Activated CD8-positive, alpha-beta memory T cell treated with anti-CD3 and anti-CD28 coated beads, Interleukin-2, amount 10 ng/mL, durations not matched to agents 7 days and 5 days (primary cell): Measurements from ENCODE around the gene DIDO1. TPM values are rescaled to one million over a fixed set of nuclear protein-coding genes. Genes with fewer than 3 reads are reported as not detected.

Source experiments
- ATAC-seq: fragments of 150-1000 bp; cut with Tn5 transposase; one replicate; pipeline ENCODE4 v1.10.0; 2021; ENCODE audit warnings: moderate library complexity
- CTCF ChIA-PET: fragments of 350-600 bp; sonication (Branson Sonifier 250); formaldehyde crosslinking; loops from one replicate; lab custom pipeline; 2021; ENCODE audit warnings: antibody characterized with exemption; lab: Charles Lee
- DNase-seq: peaks from one replicate; pipeline ENCODE4 v3.0.0-alpha.2; 2020
- H3K27ac Mint-ChIP-seq: one replicate; pipeline ENCODE4 v1.8.0; 2021; ENCODE audit warnings: mild to moderate bottlenecking, mixed read lengths
- H3K27me3 Mint-ChIP-seq: one replicate; pipeline ENCODE4 v1.8.0; 2021; ENCODE audit warnings: mixed read lengths
- H3K36me3 Mint-ChIP-seq: one replicate; pipeline ENCODE4 v1.8.0; 2021; ENCODE audit warnings: mild to moderate bottlenecking, mixed read lengths
- H3K4me1 Mint-ChIP-seq: one replicate; pipeline ENCODE4 v1.8.0; 2021; ENCODE audit warnings: mixed read lengths
- H3K4me3 Mint-ChIP-seq: one replicate; pipeline ENCODE4 v1.8.0; 2021; ENCODE audit warnings: mild to moderate bottlenecking, moderate library complexity, mixed read lengths
- H3K9me3 Mint-ChIP-seq: one replicate; pipeline ENCODE4 v1.8.0; 2022; ENCODE audit warnings: low read depth, mixed read lengths
- total RNA-seq, 2 experiments: library from RNA; stranded (reverse); gene quantifications; one replicate each; pipeline ENCODE4 v1.2.3, GENCODE V29; 2021

DIDO1 gene
- total RNA-seq, 2 experiments from 2014 or later: 64.6 to 87.0 TPM

GRCh38 chr20:62959998-62960436, 33.7 kb upstream of the DIDO1 start:
- H3K36me3 Mint-ChIP-seq: peaks cover 2% of the 10 kb centered on the region
- H3K4me3 Mint-ChIP-seq: no peak overlapping the region
- no peaks in the 10 kb centered on the region for H3K9me3 Mint-ChIP-seq
- ATAC-seq (no peak), DNase-seq (no peak)
- H3K4me1 Mint-ChIP-seq: peaks cover 5% of the 10 kb centered on the region
- H3K27ac Mint-ChIP-seq: no peak overlapping the region
- no peaks in the 10 kb centered on the region for H3K27me3 Mint-ChIP-seq
- CTCF ChIA-PET: interaction anchor here (0.8 to 1.3 kb wide), 2 partner anchors 13 to 49 kb away, joined by 3 read pairs; no protein-coding TSS in a partner anchor

- CTCF ChIA-PET: interaction anchor here (0.8 to 1.3 kb wide), 2 partner anchors 13 to 50 kb away, joined by 3 read pairs; no protein-coding TSS in a partner anchor
- Mint-ChIP-seq H3K27ac (no peak overlapping the region), H3K4me3 (no peak overlapping the region), H3K36me3 (peaks cover 2% of the 10 kb centered on the region), H3K9me3 (no peaks in the 10 kb centered on the region), H3K27me3 (no peaks in the 10 kb centered on the region), H3K4me1 (peaks cover 10% of the 10 kb centered on the region)
- no peak for ATAC-seq
- DNase-seq: no peak
Observed at GRCh38 chr20:62959101-62959971, 33.0 kb upstream of the DIDO1 start.

- no peaks in the 10 kb centered on the region for H3K27me3 Mint-ChIP-seq
Observed at GRCh38 chr20:62958388-62959100, 32.2 kb upstream of the DIDO1 start.

GRCh38 chr20:62957136-62958117, 31.1 kb upstream of the DIDO1 start:
- Mint-ChIP-seq H3K4me1 (peaks cover 18% of the 10 kb centered on the region), H3K27ac (no peak overlapping the region), H3K27me3 (no peaks in the 10 kb centered on the region), H3K4me3 (no peak overlapping the region), H3K36me3 (peaks cover 2% of the 10 kb centered on the region), H3K9me3 (no peaks in the 10 kb centered on the region)
- ATAC-seq: no peak
- CTCF ChIA-PET: no interaction called here
- no peak for DNase-seq

More at GRCh38 chr20:62958388-62959100, 32.2 kb upstream of the DIDO1 start:
- Mint-ChIP-seq H3K27ac (no peak overlapping the region), H3K36me3 (peaks cover 2% of the 10 kb centered on the region), H3K4me1 (peaks cover 17% of the 10 kb centered on the region), H3K9me3 (no peaks in the 10 kb centered on the region), H3K4me3 (no peak overlapping the region)
- CTCF ChIA-PET: interaction anchor here (1.3 kb wide), 1 partner anchor 51 kb away, joined by 3 read pairs; no protein-coding TSS in a partner anchor
- DNase-seq (no peak), ATAC-seq (no peak)

GRCh38 chr20:62956387-62957135, 30.3 kb upstream of the DIDO1 start:
- DNase-seq (no peak), ATAC-seq (no peak)
- no peak overlapping the region for H3K4me3 Mint-ChIP-seq
- CTCF ChIA-PET: no interaction called here
- H3K4me1 Mint-ChIP-seq: peaks cover 24% of the 10 kb centered on the region
- no peak overlapping the region for H3K27ac Mint-ChIP-seq
- H3K36me3 Mint-ChIP-seq: peaks cover 2% of the 10 kb centered on the region
- no peaks in the 10 kb centered on the region for H3K9me3 Mint-ChIP-seq
- H3K27me3 Mint-ChIP-seq: no peaks in the 10 kb centered on the region

- Mint-ChIP-seq H3K27me3 (no peaks in the 10 kb centered on the region), H3K36me3 (peaks cover 2% of the 10 kb centered on the region), H3K4me1 (peaks cover 26% of the 10 kb centered on the region), H3K27ac (no peak overlapping the region), H3K9me3 (no peaks in the 10 kb centered on the region), H3K4me3 (no peak overlapping the region)
- CTCF ChIA-PET: interaction anchor here (1.3 to 3.1 kb wide), 4 partner anchors 11 to 42 kb away, joined by 3 to 10 read pairs (median 5); no protein-coding TSS in a partner anchor
- DNase-seq (no peak), ATAC-seq (no peak)
Observed at GRCh38 chr20:62955519-62956386, 29.4 kb upstream of the DIDO1 start.

GRCh38 chr20:62953839-62954703, 27.8 kb upstream of the DIDO1 start:
- CTCF ChIA-PET: interaction anchor here (0.6 to 3.1 kb wide), 15 partner anchors 13 to 55 kb away, joined by 3 to 30 read pairs (median 5); partner anchors contain the start of genes DIDO1 and GID8
- DNase-seq (peak; percentile 90), ATAC-seq (peak; percentile 81)
- H3K27ac Mint-ChIP-seq: peak overlapping the region; percentile 89
- H3K27me3 Mint-ChIP-seq: no peaks in the 10 kb centered on the region
- peak overlapping the region; percentile 75 for H3K4me3 Mint-ChIP-seq
- H3K9me3 Mint-ChIP-seq: no peaks in the 10 kb centered on the region
- peaks cover 17% of the 10 kb centered on the region for H3K36me3 Mint-ChIP-seq
- H3K4me1 Mint-ChIP-seq: peaks cover 22% of the 10 kb centered on the region

- Mint-ChIP-seq H3K4me3 (peak overlapping the region; percentile 75), H3K27ac (peak overlapping the region; percentile 89), H3K9me3 (no peaks in the 10 kb centered on the region), H3K4me1 (peaks cover 22% of the 10 kb centered on the region), H3K36me3 (peaks cover 25% of the 10 kb centered on the region), H3K27me3 (no peaks in the 10 kb centered on the region)
- DNase-seq (no peak), ATAC-seq (no peak)
- CTCF ChIA-PET: interaction anchor here (0.8 to 3.1 kb wide), 11 partner anchors 12 to 56 kb away, joined by 3 to 30 read pairs (median 6); partner anchors contain the start of genes DIDO1 and GID8
Observed at GRCh38 chr20:62952968-62953838, 26.9 kb upstream of the DIDO1 start.

- peak within 1 kb of the TSS; percentile 75 for H3K4me3 Mint-ChIP-seq
- H3K4me1 Mint-ChIP-seq: peaks cover 22% of the 10 kb centered on the region
- DNase-seq: peak; percentile 85
- H3K36me3 Mint-ChIP-seq: peaks cover 29% of the 10 kb centered on the region
- CTCF ChIA-PET: interaction anchor here (1.2 to 3.1 kb wide), 7 partner anchors 15 to 56 kb away, joined by 3 to 30 read pairs (median 8); partner anchors contain the start of gene GID8
- no peaks in the 10 kb centered on the region for H3K27me3 Mint-ChIP-seq
- ATAC-seq: peak; percentile 81
- H3K9me3 Mint-ChIP-seq: no peaks in the 10 kb centered on the region
- H3K27ac Mint-ChIP-seq: peak within 1 kb of the TSS; percentile 89
Observed at GRCh38 chr20:62952373-62952967, 26.2 kb upstream of the DIDO1 start, which contains the start of gene SLC17A9. Gene SLC17A9, plus strand, starts transcription at chr20:62952709. Its CDS starts 122 bp downstream, at chr20:62952831.
